ENCODE data around the gene RXRA. TPM values are rescaled to one million over a fixed set of nuclear protein-coding genes. Genes with fewer than 3 reads are reported as not detected.

The RXRA gene
- total and polyA plus RNA-seq, 2 of the 4 experiments (the other 2 are of a cell fraction), result 7.5 to 17.9 TPM

GRCh38 chr9:134407121-134407779, 81.0 kb downstream of the RXRA start:
- peak overlapping the region; percentile 68 for H2BK5ac ChIP-seq (ENCODE audit: low read depth, low read length, poor library complexity, severe bottlenecking)
- peak overlapping the region; percentile 79 for H3K56ac ChIP-seq (ENCODE audit: extremely low read depth, insufficient read depth, low read length)
- in situ Hi-C loops (cut with MboI; ENCODE audit: low sequenced_read_pairs), result loop anchor here (25.0 kb wide), 1 partner anchor 595 kb away; no protein-coding TSS in a partner anchor
- peak overlapping the region; percentile 38 for H2BK20ac ChIP-seq (ENCODE audit: low read depth, low read length)
- intact Hi-C loops (cut with micrococcal nuclease), result no loop called here
- WGBS, 2 experiments (ENCODE audit: extremely low coverage in 2 of 2, insufficient read length in 1 of 2), result 24% methylated on average over 17 of the region's 33 CpGs; no CpG with 5 or more reads in 1 of the 2 experiments
- peak overlapping the region; percentile 99 for H3K4ac ChIP-seq (ENCODE audit: low read depth, low read length)
- peak overlapping the region; percentile 97 for H2AK5ac ChIP-seq (ENCODE audit: low read depth, low read length)
- H4K8ac ChIP-seq (ENCODE audit: low read depth in 2 of 2, low read length in 2 of 2), result peak overlapping the region; percentile 49 to 86; a peak in 3 of 4 replicates
- dilution Hi-C loops (cut with HindIII; ENCODE audit: low sequenced_read_pairs, unreplicated experiment), result no loop called here
- ChIA-PET CTCF (no interaction called here), POLR2A (ENCODE audit: unreplicated experiment) (no interaction called here)
- H2BK120ac ChIP-seq (ENCODE audit: low read depth, low read length), result peak overlapping the region; percentile 97
- peaks cover 11 to 77% of the 10 kb centered on the region in 2 experiments for H3K79me1 ChIP-seq (ENCODE audit: low read depth in 1 of 2, low read length in 2 of 2)
- peak overlapping the region; percentile 90 for H3K27ac ChIP-seq (ENCODE audit: insufficient read depth, low read length)
- H2AK9ac ChIP-seq (replicated peaks; ENCODE audit: low read depth, low read length, poor library complexity), result peak overlapping the region; percentile 93
- H3K27me3 ChIP-seq (ENCODE audit: control insufficient read depth, insufficient read depth, low read length), result no peaks in the 10 kb centered on the region
- ATAC-seq (ENCODE audit: low read depth), result peak; percentile 86
- H3K9me3 ChIP-seq (ENCODE audit: control insufficient read depth, insufficient read depth, low read length), result no peaks in the 10 kb centered on the region
- H3K9me1 ChIP-seq (ENCODE audit: insufficient read depth, low read length), result peaks cover 13% of the 10 kb centered on the region; the same call in 1 of the 2 replicates
- peak overlapping the region; percentile 11 for H4K5ac ChIP-seq (ENCODE audit: low read depth, low read length)
- H3K9ac ChIP-seq (ENCODE audit: low read depth, low read length), result peak overlapping the region; percentile 37
- H4K91ac ChIP-seq (ENCODE audit: insufficient read depth, low read depth, low read length), result peak overlapping the region; percentile 94
- 0 out of 2 replicates have a peak overlapping the region, but pooled peaks have one; percentile 12 for H3K4me3 ChIP-seq (ENCODE audit: insufficient read depth, low read depth, low read length)
- peak; percentile 90 for DNase-seq
- H3K36me3 ChIP-seq (ENCODE audit: control insufficient read depth, insufficient read depth, low read length), result peaks cover 19% of the 10 kb centered on the region; the same call in 1 of the 2 replicates
- no TSS peak for BruUV-seq (replicated peaks)
- H2BK15ac ChIP-seq (ENCODE audit: low read depth, low read length), result peak overlapping the region; percentile 81; the same call in 2 of the 3 replicates
- peak overlapping the region; percentile 80 for H3K14ac ChIP-seq (replicated peaks; ENCODE audit: low read depth, low read length)
- peaks cover 30% of the 10 kb centered on the region for H3K4me1 ChIP-seq (ENCODE audit: control insufficient read depth, insufficient read depth, low read length)
- peak overlapping the region; percentile 73 for H3K4me2 ChIP-seq (ENCODE audit: low read depth, low read length)
- H4K20me1 ChIP-seq (ENCODE audit: insufficient read depth, low read length), result peaks cover 62% of the 10 kb centered on the region
- H3K18ac ChIP-seq (ENCODE audit: low read depth, low read length), result peak overlapping the region; percentile 21; the same call in 1 of the 2 replicates
- H2AFZ ChIP-seq (replicated peaks; ENCODE audit: low read length, poor library complexity), result peak overlapping the region; percentile 85
- peak overlapping the region; percentile 65 for H3K23ac ChIP-seq (ENCODE audit: low read depth, low read length)
- TF ChIP-seq MXI1 (IDR thresholded peaks at IDR 0.05; ENCODE audit: borderline replicate concordance, low read depth, low read length), result peak; percentile 96
- no peak for TF ChIP-seq POLR2A (IDR thresholded peaks at IDR 0.05; ENCODE audit: low read depth, low read length)
- TF ChIP-seq NFE2L2 (IDR thresholded peaks at IDR 0.05; ENCODE audit: low read depth, low read length), result peak; percentile 99
- no peak for TF ChIP-seq CHD1 (IDR thresholded peaks at IDR 0.05; ENCODE audit: low read depth, low read length)
- TF ChIP-seq MAFK (IDR thresholded peaks at IDR 0.05; ENCODE audit: low read depth, low read length), result peak; percentile 89
- TF ChIP-seq RFX5 (IDR thresholded peaks at IDR 0.05; ENCODE audit: low read depth, low read length), result no peak
- TF ChIP-seq RCOR1 (IDR thresholded peaks at IDR 0.05; ENCODE audit: insufficient replicate concordance, low read length), result no peak
- TF ChIP-seq USF2 (IDR thresholded peaks at IDR 0.05; ENCODE audit: low read depth, low read length), result peak; percentile 80
- TF ChIP-seq BHLHE40 (IDR thresholded peaks at IDR 0.05; ENCODE audit: low read depth, low read length), result peak; percentile 81
- TF ChIP-seq FOS (IDR thresholded peaks at IDR 0.05; ENCODE audit: low read depth, low read length), result no peak
- no peak for TF ChIP-seq SMC3 (IDR thresholded peaks at IDR 0.05; ENCODE audit: low read depth, low read length)
- TF ChIP-seq ELK1 (IDR thresholded peaks at IDR 0.05; ENCODE audit: borderline replicate concordance, low read depth, low read length), result no peak
- peak; percentile 62; the same call in 1 of the 2 replicates for TF ChIP-seq MAZ (IDR thresholded peaks at IDR 0.05; ENCODE audit: borderline replicate concordance, low read depth, low read length)
- TF ChIP-seq CEBPB (IDR thresholded peaks at IDR 0.05; ENCODE audit: low read depth, low read length), result no peak
